NCI-H774 (cell line): ENCODE measurements around the gene KRTAP3-3.
"Not testable (repeated sequence)": the region's sequence is repeated elsewhere in the genome, so short reads cannot be mapped to it uniquely, and the experiment has no call there.

Source experiments
- DNase-seq: peaks from one replicate; lab custom pipeline; 2025; lab: John Stamatoyannopoulos, UW

The KRTAP3-3 gene

DNA sequence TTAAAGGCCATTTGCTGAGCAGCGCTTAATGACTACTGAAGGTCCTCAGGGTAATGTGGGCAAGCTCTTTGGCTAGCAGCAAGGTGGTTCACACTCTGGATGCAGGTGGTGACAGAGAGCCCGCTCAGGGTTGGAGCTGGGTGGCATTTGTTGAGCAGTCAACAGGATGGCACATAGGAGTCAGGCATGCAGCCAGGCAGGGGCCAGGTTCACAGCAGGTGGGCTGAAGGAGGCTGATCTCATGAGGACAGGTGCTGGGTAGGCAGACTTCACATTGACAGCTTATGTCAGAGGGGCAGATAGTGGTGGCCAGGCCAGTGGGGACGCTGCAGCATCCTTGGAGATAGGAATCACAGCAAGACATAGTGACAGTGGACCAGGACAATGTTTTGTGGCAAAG, 10.4 kb upstream of the KRTAP3-3 start:
- peak; percentile 42 for DNase-seq

DNA sequence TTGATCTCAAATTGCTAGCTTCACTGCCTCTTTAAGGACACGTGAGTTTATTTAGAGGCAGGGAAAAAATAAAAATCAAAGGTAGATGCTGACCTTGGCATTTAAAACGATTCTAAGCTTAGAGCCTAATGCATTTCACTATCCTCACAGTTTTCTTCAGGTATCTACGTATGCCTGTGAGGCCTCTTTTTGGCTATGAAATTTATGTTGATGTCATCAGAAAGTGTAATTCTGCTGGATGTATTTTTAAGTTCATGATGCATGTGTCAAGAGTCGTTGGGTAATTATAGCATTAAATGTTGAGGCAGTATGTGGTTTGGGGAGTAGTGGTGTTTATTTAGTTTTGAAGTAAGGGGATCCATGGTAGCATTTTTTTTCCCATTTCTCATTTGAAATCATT, 10.0 kb upstream of the KRTAP3-3 start:
- DNase-seq = no peak

DNA sequence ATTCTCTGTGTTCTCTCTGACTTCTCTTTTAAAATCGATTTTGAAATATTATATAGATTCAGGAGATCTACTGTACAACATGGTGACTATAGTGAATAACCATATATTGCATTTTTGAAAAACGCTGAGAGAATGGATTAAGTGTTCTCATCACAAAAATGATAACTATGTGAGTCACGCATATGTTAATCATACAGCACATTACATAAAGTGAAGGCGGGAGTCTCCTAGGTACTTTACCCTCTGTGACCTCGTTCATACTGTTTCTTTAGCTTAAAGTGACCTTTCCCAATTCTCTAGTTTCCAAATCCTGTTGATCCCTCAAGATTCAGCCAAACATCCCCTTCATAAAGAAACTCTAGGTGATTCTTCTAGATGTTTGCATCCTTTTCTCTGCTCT, 8.8 kb upstream of the KRTAP3-3 start:
- no peak for DNase-seq

DNA sequence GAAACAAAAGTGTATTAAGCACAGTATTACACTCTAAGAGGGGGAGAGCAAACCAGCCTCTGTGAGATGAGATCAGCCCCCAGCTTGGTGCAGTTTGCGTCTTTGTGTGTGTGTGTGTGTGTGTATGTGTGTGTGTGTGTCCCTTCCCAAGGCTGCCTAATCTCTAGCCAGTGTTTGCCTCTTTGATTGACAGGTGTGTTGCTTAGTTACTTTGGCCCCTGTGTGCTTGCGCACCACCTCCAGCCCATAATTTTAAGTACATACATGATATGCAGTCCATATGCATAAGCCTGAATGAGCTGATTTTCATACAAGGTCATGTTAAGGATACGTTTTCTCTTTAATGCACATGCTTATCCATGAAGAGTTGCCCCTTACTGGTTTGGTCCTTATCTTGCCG, 7.8 kb upstream of the KRTAP3-3 start:
- no peak for DNase-seq

DNA sequence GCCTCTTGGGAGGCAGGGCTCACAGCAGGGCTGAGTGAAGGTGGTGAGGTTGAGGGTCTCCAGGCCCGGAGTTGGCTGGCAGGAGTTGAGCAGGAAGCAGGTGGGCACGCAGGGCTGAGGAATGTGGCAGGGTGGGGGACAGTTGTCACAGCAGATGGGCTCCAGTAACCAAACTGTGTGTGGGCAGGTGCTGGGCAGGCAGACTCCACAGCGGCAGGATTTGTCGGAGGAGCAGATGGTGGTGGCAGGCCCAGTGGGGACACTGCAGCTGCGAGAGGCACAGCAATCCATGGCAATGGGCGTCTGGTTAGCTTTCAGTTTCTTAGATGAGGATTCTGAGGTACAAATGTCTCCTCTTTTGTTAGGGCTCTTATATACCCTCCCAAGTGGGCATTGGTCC, 5.6 kb upstream of the KRTAP3-3 start, which contains the start of gene KRTAP3-2:
TSS of gene KRTAP3-2 (minus strand) at position 344 of the 400 bp plus-strand sequence. CDS start at position 291, 53 bp downstream.
- not testable (repeated sequence) for DNase-seq

DNA sequence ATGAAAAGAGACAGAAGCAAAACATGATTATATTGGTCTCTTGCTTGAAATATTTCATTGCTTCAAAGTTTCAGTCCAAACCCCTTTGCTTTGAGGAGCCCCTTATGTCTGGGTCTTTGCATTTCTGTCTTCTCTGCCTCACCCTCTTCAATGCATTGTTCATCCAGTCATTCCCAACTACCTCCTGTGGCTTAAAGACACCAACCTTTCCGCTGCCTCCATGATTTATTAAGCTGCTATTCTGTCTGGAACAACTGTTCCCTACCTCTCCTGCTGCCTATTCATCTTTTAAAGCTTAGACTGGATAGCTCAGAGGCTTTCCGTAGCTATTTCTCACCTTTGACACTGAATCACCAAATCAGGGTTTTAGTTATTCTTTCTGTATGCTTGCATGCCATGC, 3.4 kb upstream of the KRTAP3-3 start:
- no peak for DNase-seq

DNA sequence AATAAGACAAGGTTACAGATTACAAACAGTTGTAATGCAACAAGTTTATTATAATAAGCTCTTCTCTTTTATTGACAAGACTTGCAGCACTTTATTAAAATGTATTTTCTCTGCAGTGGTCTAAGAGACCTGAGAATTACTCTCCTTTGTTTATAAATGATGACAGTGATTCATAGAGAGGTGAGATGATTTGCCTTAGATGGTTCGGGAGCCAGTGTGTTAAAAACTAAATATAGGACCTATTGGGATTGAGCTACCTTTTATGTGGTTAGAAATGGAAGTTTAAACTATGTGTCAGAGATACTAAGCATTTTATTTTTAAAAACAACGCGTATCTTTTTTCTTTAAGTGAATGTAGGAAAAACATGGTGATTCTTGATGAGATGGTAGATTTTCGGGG, 2.9 kb upstream of the KRTAP3-3 start:
- DNase-seq = no peak

DNA sequence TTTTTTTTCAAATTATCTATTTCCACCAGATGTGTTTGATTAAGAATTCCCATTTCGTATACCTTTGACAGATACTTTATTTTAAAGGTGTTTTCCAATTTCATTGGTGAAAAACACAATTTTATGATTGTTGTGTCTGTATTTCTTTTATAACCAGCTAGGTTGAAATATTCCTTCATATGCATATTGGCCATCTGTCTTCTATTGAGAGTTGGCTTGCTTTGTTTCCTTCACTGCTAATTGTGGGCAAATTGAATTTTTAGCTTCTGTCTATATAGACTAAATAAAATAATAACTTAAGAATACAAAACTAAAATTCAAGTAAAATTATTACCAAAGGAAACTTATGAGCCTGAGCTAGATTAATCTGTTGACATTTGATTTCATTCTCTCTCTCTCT, 1.2 kb upstream of the KRTAP3-3 start:
- no peak for DNase-seq

DNA sequence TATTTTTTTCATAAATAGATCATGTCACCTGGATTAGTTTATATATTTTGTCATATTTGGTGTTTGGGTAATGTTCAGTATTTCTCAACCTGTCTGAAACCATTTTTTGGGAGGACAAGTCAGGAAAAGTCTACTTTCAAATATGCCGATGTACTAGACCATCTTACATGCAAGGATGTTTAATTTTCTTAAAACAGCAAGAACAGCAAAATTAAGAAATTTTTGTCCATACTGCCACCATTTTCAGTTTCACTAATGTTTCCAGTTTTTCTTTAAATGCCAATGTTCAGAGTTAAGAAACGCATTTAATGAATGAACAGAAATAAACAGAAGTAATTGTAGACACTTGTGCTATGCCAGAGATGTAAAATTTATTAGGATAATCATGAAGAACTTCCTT, 880 bp downstream of the KRTAP3-3 start:
- no peak for DNase-seq

DNA sequence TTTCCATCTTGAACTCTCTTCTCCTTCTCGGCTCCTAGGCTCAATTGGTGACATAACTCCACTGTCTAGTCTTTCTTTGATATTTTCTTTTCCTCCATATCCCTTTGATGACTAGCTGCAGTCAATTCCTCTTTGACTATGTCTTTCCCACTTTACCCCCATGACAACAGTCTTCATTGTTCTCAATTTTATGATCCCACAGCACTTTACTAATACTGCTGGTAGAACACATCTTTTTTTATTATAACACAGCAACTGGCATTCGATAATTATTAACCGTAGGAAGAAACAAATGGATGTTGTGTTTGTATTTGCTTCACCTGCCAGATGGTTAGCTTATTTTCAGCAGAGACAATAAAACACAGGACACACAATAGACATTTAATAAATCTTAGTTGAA, 1.3 kb downstream of the KRTAP3-3 start:
- DNase-seq = no peak

DNA sequence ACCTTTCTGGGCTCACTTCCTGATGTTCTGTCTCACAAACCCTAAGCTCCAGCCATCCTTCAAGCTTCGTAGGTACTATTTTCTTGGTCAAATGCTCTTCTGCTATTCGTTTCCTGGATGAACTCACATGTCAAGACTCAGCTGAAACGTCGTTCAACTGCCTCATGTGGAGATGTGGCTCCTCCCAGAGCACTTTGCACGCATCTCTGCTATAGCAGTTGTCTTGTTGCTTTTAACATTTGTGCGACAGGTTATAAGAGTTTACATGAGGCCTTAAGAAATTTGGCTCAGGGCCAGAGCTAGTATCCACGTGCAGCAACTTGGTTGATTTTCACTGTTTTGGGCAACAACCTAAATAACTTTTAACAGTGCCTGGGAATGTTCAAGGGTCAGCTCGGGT, 7.0 kb downstream of the KRTAP3-3 start:
- no peak for DNase-seq

DNA sequence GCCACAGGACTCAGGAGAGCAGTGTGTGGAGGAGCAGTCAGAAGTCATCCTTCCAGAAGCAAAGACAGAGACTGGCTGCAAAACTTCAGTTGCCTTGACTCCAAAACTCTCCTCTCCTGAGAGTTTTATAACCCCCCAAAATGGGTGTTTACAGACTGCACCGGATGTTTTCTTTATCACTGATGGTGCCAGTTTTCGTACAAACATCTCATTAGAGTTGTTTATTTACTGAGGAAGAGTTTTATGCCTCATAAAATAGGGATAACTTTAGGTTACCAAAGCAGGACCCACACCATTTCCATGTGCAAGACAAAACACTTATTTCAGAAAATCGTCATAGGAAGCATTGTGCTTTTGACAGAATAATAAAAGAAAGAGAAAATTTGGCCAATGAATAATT, 9.7 kb downstream of the KRTAP3-3 start, which contains the start of gene KRT40:
TSS of gene KRT40 (minus strand) at position 101 of the 400 bp plus-strand sequence. CDS start at position 48, 53 bp downstream.
- DNase-seq = no peak

DNA sequence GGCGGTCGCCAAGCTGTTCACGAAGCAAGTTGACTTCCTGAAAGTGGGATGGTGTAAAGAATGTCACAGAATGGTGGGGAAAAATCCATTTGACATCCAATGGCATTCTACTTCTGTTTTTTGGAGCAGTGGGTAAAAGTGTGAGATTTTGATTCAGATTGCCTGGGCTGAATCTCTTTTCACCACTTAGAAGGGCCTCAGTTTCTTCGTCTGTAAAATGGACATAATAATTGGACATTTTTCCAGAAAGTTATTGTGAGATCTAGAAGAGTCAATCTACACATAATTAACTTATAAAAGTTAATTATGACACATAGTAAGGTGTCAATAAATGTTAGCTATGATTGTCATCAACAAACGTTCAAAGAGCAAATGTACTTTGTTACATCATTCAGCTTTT, 12.8 kb downstream of the KRTAP3-3 start:
- no peak for DNase-seq

DNA sequence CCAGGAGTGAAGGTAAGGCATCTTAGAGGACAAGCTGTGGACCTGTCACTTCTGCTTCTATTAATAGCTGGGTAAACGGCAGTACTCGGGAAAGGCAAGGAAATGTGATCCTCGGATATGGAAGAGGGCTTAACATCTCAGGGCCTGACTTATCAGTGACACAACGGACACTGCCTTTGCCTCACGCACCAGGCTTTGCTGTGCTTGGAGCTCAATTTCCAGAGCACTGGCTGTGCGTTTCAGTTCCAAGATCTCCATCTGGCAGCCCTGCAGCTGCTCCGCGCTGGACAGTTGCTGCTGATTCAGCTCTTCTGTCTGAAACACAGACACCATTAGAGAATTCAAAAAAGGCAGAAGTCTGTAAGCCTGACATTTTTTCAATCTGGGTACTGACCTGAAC, 13.4 kb downstream of the KRTAP3-3 start:
- DNase-seq = no peak

DNA sequence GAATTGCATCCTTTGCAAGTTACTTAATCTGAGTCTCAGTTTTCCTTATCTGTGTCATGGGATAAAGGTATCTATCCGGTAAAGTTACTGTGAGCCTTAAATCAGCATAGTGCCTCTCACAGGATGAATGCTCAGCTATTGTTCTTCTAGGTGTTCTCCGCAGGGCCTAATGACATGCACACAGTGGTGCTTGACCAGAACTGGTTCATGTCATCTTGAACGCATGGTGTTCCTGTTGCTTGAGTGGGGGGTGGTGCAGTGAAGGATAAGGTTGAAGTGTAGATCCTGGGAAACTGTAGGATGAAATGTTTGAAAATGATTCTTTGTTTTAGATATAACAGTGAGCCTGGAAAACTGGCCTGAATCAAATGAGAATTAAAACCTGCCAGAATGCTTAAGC, 13.8 kb downstream of the KRTAP3-3 start:
- no peak for DNase-seq

DNA sequence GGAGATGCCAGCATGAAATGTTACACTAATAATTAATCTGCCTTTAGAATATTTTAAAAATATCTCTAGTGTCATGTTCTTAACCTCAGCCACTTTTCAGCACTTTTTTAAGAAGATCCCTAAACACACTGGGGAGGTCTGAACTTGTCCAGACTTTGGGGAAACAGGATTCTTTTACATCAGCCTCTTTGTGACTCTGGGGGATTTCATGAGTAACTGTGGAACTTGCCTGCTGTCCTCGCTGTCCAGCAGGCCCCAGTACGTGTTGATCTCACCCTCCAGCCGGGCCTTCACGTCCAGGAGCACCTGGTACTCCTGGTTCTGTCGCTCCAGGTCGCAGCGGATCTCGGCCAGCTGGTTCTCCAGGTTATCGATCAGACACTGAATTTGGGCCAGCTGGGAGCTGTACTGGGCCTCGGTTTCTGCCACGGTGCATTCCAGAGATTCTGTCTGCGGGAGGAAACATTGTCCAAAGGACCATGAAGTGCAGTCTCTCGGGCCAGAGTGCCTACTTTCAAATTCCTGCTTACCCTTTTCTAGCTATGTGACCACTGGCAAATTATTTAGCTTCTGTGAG, 15.3 kb downstream of the KRTAP3-3 start:
- DNase-seq = no peak

DNA sequence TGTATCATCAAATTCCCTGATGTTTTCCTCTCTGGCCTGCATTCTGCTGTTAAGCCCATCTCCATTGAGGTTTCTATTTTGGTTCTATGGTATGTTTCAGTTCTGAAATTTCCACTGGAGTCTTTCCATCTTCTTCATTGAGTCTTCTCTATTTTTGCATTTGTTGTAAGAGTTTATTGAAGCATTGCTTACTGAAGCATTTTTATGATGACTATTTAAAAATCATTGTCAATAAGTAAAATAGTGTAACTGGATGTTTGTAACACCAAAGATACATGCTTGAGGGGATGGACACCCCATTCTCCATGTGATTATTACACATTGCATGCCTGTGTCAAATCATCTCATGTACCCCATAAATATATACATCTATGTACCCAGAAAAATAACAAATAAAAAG, 18.4 kb downstream of the KRTAP3-3 start:
- DNase-seq = no peak

DNA sequence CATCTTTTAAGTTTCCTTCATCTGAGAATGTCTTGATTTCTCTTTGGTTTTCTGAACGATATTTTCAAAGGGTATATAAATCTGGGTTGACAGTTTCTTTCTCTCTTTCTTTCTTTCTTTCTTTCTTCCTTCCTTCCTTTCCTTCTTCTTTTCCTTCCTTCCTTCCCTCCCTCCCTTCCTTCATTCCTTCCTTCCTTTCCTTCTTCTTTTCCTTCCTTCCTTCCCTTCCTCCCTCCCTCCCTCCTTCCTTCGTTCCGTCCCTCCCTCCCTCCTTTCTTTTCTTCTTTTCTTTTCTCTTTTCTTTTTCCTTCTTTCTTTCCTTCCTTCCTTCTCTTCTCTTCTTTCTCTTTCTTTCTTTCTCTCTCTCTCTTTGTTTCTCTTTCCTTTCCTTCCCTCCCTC, 19.6 kb downstream of the KRTAP3-3 start:
- no peak for DNase-seq

DNA sequence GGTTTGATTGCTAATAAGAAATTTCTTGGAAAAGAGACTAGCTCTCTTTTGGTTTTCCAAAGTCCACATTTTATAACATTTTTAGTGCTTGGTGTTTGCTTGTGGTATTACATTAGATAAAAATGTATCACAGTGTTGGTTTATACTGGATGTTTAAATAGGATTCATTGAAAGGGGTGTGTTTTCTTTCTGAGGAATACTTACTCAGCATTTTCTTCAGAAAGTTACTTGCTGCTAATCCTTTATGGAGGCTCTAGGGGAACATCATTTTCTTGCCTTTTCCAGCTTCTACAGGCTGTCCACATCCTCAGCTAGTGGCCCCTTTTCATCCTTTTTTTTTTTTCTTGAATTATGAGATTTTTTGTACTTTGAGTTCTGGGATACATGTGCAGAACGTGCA, 26.4 kb downstream of the KRTAP3-3 start:
- DNase-seq = no peak

DNA sequence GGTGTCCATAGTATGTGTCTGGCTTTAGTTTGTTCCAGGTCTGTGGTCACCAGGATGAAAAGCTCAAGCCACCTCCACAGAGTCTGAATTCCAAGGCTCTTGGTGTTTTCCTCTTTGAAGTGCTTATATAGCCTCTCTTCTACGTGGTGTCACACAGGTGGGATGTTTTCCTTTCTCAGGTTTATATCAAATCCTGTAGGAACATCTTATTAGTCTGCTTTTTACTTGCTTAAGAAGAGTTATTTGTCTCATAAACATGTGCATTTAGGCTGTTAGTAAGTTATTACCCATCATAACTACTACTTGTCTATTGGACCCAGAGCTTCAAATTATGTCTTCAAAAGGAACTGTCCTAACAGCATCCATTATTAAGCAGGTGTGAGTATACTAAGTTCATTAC, 27.1 kb downstream of the KRTAP3-3 start, which contains the start of gene KRT39:
TSS of gene KRT39 (minus strand) at position 101 of the 400 bp plus-strand sequence. CDS start at position 9, 92 bp downstream.
- no peak for DNase-seq

DNA sequence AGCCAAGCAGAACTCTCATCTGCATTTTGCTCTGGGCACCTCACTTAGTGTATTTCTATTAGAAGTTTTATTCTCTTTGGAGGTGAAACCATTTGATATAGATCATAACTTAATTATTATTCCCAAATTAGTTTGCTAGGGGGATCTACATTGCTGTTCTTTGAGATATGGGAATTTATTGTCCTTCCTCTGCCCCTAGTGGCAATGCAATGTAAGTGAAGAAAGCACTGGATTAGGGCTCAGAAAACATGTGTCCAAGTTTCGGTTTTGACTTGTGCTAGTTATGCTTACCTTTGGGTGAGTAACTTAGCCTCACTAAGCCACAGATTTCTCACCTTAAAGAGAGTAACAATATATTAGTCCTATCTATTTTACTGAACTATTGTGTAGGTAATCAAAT, 30.1 kb downstream of the KRTAP3-3 start:
- DNase-seq = no peak

DNA sequence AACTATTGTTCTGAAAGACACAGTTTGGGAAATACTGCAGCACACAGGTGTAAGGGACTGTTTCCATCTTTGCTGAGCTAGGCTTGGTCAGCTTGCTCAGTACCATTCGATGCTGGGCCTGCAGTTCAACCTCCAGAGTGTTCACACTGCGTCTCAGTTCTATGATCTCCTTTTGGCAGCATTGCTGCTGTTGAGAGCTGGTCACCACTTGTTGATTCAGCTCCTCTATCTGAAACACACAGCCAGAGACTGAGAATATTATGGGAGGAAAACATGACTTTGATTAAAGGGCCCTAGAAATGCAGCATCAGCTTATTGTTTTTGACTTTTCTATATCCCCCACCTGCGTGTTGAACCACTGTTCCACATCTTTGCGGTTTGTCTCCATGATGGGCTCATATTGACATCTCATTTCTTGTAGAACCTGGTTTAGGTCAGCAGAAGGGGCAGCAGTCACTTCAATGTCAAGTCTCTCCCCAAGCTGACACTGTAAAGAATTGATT, 31.9 kb downstream of the KRTAP3-3 start:
- DNase-seq = no peak

DNA sequence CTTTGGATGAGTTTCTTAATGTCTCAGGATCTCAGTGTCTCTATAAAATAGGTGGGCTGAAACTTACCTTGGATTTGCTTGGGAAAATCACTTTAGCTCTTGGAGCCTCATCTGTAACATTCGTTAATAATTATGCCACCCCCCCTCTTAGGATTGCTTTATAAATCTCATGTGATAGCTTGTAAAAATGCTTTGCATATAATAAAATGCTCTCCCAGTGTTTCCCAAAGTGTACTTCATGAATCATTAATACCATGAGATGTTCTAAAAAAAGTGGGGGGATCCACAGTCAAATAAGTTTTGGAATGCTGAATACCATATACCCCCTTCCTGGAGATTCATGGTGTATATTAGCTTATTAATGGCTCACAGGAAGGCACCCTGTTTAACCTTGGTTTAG, 32.4 kb downstream of the KRTAP3-3 start:
- no peak for DNase-seq

DNA sequence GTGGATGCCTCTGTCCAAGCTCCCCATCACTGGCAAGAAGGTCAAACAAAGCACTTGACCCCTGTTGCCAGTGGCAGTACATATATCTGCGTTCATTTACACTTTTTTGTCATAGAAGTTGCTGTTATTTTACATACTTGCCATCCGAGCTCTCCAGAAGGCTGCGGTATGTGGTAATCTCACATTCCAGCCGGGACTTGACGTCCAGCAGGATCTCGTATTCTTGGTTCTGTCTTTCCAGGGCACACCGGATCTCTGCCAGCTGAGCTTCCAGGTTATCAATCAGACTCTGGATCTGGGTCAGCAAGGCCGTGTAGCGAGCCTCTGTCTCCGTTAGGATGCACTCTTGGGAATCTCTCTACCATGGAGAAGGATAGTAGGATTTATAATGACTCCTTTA, 33.8 kb downstream of the KRTAP3-3 start:
- DNase-seq = no peak
